ENCODE data around the gene LEUTX. TPM values are rescaled to one million over a fixed set of nuclear protein-coding genes. Genes with fewer than 3 reads are reported as not detected.

The LEUTX gene
- total RNA-seq, 1 donor from 2014 or later: not detected

DNA sequence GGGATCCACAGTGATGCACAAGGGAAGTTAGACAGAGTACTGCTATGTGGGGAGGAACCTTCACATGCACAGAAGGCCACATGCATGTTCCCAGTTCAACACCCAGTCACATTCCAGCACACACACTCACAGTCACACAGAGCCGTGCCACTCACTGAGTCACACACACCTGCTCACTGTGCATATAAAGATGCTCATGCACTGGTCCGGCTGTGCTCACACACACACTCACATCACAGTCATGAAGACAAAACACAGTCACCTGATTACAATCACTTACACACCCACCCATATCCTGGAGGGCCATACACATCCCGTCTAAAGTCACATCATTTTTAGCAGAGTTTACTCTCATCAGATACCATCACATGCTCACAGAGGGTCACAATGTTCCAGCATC, 41.3 kb upstream of the LEUTX start:
- no peaks in the 10 kb centered on the region for H3K9me3 ChIP-seq
- no peaks in the 10 kb centered on the region for H3K4me1 ChIP-seq
- no peaks in the 10 kb centered on the region for H3K27me3 ChIP-seq
- TF ChIP-seq, protein P1, sequence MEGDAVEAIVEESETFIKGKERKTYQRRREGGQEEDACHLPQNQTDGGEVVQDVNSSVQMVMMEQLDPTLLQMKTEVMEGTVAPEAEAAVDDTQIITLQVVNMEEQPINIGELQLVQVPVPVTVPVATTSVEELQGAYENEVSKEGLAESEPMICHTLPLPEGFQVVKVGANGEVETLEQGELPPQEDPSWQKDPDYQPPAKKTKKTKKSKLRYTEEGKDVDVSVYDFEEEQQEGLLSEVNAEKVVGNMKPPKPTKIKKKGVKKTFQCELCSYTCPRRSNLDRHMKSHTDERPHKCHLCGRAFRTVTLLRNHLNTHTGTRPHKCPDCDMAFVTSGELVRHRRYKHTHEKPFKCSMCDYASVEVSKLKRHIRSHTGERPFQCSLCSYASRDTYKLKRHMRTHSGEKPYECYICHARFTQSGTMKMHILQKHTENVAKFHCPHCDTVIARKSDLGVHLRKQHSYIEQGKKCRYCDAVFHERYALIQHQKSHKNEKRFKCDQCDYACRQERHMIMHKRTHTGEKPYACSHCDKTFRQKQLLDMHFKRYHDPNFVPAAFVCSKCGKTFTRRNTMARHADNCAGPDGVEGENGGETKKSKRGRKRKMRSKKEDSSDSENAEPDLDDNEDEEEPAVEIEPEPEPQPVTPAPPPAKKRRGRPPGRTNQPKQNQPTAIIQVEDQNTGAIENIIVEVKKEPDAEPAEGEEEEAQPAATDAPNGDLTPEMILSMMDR (IDR thresholded peaks at IDR 0.05): no peak
- no peak overlapping the region for H3K27ac ChIP-seq
- DNase-seq (ENCODE audit: low spot score in 2 of 2): no peak
- H3K36me3 ChIP-seq: no peaks in the 10 kb centered on the region
- intact Hi-C loops (cut with DNase I): no loop called here
- no peak overlapping the region for H3K4me3 ChIP-seq

DNA sequence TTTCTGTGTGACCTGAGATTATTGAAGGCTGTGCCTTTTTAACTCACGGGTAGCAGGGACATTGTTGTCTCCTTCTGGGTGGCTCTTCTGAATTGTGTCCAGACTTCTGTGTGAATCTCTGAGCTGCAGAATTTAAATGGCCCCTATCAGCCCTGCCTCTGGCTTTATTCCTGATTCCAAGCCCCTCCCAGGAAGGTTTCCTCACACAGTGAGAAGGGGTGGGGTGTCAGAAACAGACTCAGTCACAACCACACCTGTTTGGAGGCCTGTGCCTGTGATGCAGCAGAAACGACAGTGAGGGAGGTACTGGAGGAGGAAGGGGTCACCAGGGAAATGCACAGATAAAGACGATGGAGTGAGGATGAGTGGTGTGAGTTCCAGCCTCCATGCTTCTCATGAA, 40.8 kb upstream of the LEUTX start, which contains the start of gene CLC:
Gene CLC, minus strand, starts transcription at position 139 of the 400 bp plus-strand sequence. Its CDS starts 77 bp downstream, at position 62.
- no peak for DNase-seq (ENCODE audit: low spot score in 2 of 2)
- no peak within 1 kb of the TSS for H3K4me3 ChIP-seq
- H3K27ac ChIP-seq: no peak within 1 kb of the TSS
- TF ChIP-seq, protein P1 (IDR thresholded peaks at IDR 0.05): no peak
- no peaks in the 10 kb centered on the region for H3K9me3 ChIP-seq
- H3K4me1 ChIP-seq: no peaks in the 10 kb centered on the region
- intact Hi-C loops (cut with DNase I): no loop called here
- H3K36me3 ChIP-seq: no peaks in the 10 kb centered on the region
- no peaks in the 10 kb centered on the region for H3K27me3 ChIP-seq

DNA sequence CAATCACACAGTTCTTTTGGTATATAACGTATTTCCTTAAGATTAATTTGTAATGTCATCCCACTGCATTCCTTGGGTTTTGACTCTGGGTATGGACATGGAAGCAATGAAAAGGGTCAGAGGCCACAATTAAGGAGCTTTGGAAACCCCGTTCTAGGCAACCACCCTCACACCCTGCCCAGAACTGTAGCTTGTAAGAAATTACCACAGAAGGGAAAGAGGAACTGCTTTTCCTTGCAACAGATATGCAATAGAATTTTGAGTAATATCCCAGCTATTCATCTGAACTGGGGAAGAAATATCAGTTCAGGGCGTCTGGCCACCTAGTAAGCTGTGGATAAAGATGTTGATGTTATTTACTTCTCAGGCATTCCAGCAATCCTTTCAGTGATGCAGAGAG, 39.8 kb upstream of the LEUTX start:
- H3K4me3 ChIP-seq: no peak overlapping the region
- H3K36me3 ChIP-seq: no peaks in the 10 kb centered on the region
- H3K27me3 ChIP-seq: no peaks in the 10 kb centered on the region
- DNase-seq (ENCODE audit: low spot score in 2 of 2): no peak
- TF ChIP-seq, protein P1 (IDR thresholded peaks at IDR 0.05): no peak
- intact Hi-C loops (cut with DNase I): no loop called here
- no peaks in the 10 kb centered on the region for H3K9me3 ChIP-seq
- H3K27ac ChIP-seq: no peak overlapping the region
- H3K4me1 ChIP-seq: no peaks in the 10 kb centered on the region

DNA sequence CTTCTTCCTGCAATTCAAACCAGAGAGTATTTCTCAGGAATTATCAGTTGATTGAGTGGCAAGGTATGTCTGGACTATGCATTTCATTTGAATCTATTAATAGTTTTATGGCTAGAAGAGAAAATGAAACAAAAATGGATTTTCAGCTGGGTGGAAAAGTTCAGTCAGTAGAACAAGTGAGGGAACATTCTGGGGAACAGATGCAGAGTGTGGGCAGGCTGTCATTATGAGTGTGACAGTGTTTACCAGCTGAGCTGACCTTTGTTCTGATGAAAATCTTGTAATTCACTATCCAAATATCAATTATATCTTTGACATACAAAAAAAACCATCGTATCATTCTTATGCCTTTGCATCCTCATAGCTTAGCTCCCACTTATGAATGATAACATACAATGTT, 38.3 kb upstream of the LEUTX start:
- intact Hi-C loops (cut with DNase I): no loop called here
- Histone ChIP-seq H3K27ac (no peak overlapping the region), H3K27me3 (no peaks in the 10 kb centered on the region), H3K4me3 (no peak overlapping the region), H3K9me3 (no peaks in the 10 kb centered on the region), H3K4me1 (no peaks in the 10 kb centered on the region), H3K36me3 (no peaks in the 10 kb centered on the region)
- DNase-seq (ENCODE audit: low spot score in 2 of 2): no peak
- TF ChIP-seq, protein P1 (IDR thresholded peaks at IDR 0.05): no peak

DNA sequence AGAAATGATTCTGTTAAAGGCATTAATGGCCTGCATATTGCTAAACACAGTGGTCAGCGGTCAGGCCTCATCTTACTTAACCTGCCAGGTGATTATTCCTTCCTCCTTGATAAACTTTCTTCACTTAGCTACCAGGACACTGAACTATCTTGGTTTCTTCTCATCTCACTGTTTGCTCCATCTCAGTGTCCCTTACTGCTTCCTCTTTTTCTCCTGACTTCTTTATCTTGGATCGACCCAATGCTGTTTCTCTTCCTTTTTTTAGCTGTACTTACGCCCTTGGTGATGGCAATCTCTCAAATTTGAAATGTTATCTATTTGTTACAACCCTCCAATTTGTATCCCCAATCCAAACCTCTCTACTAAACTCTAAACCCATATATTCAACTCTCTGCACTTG, 33.0 kb upstream of the LEUTX start:
- no peaks in the 10 kb centered on the region for H3K27me3 ChIP-seq
- DNase-seq (ENCODE audit: low spot score in 2 of 2): no peak
- no peak overlapping the region for H3K27ac ChIP-seq
- H3K4me3 ChIP-seq: no peak overlapping the region
- intact Hi-C loops (cut with DNase I): no loop called here
- TF ChIP-seq, protein P1 (IDR thresholded peaks at IDR 0.05): no peak
- no peaks in the 10 kb centered on the region for H3K36me3 ChIP-seq
- H3K4me1 ChIP-seq: no peaks in the 10 kb centered on the region
- H3K9me3 ChIP-seq: no peaks in the 10 kb centered on the region

Measured in ascending aorta (tissue), 2 donors.